Right kidney (tissue), 9 donors: ENCODE data around the gene DDX1.
"Not testable (repeated sequence)": the region's sequence is repeated elsewhere in the genome, so short reads cannot be mapped to it uniquely, and the experiment has no call there.

ENCODE experiments used
- DNase-seq: peaks from one replicate; pipeline ENCODE4 v3.0.0-alpha.2; 2016
- long read RNA-seq, 8 donors: transcript quantifications; one replicate each; lab custom pipeline, GENCODE V29; 2026

Gene DDX1
- long read RNA-seq, donor 1, transcript DDX1-201 (26 exons, 2,739 nt): major isoform, 25 of 57 reads
- long read RNA-seq, donor 1, partial matches to known transcripts: 28 of 57 reads
- long read RNA-seq, donor 1, other reads (novel, unspliced or antisense): 0 of 57 reads
- long read RNA-seq, donor 2, transcript DDX1-201 (26 exons, 2,739 nt): major isoform, 6 of 32 reads
- long read RNA-seq, donor 2, partial matches to known transcripts: 24 of 32 reads
- long read RNA-seq, donor 2, other reads (novel, unspliced or antisense): 0 of 32 reads
- long read RNA-seq, donor 3, transcript DDX1-201 (26 exons, 2,739 nt): major isoform, 5 of 24 reads
- long read RNA-seq, donor 3, partial matches to known transcripts: 19 of 24 reads
- long read RNA-seq, donor 3, other reads (novel, unspliced or antisense): 0 of 24 reads
- long read RNA-seq, donor 4, transcript DDX1-201 (26 exons, 2,739 nt): major isoform, 10 of 41 reads
- long read RNA-seq, donor 4, transcript DDX1-206 (2 exons, 554 nt): minor isoform, 5 of 41 reads
- long read RNA-seq, donor 4, partial matches to known transcripts: 26 of 41 reads
- long read RNA-seq, donor 4, other reads (novel, unspliced or antisense): 0 of 41 reads
- long read RNA-seq, donor 5, transcript DDX1-201 (26 exons, 2,739 nt): major isoform, 27 of 51 reads
- long read RNA-seq, donor 5, partial matches to known transcripts: 23 of 51 reads
- long read RNA-seq, donor 5, other reads (novel, unspliced or antisense): 0 of 51 reads
- long read RNA-seq, donor 6, transcript DDX1-201 (26 exons, 2,739 nt): major isoform, 7 of 28 reads
- long read RNA-seq, donor 6, partial matches to known transcripts: 21 of 28 reads
- long read RNA-seq, donor 6, other reads (novel, unspliced or antisense): 0 of 28 reads
- long read RNA-seq, donor 7, transcript DDX1-201 (26 exons, 2,739 nt): major isoform, 14 of 89 reads
- long read RNA-seq, donor 7, partial matches to known transcripts: 73 of 89 reads
- long read RNA-seq, donor 7, other reads (novel, unspliced or antisense): 0 of 89 reads
- long read RNA-seq, donor 8, transcript DDX1-201 (26 exons, 2,739 nt): major isoform, 16 of 36 reads
- long read RNA-seq, donor 8, partial matches to known transcripts: 19 of 36 reads
- long read RNA-seq, donor 8, other reads (novel, unspliced or antisense): 0 of 36 reads

DNA sequence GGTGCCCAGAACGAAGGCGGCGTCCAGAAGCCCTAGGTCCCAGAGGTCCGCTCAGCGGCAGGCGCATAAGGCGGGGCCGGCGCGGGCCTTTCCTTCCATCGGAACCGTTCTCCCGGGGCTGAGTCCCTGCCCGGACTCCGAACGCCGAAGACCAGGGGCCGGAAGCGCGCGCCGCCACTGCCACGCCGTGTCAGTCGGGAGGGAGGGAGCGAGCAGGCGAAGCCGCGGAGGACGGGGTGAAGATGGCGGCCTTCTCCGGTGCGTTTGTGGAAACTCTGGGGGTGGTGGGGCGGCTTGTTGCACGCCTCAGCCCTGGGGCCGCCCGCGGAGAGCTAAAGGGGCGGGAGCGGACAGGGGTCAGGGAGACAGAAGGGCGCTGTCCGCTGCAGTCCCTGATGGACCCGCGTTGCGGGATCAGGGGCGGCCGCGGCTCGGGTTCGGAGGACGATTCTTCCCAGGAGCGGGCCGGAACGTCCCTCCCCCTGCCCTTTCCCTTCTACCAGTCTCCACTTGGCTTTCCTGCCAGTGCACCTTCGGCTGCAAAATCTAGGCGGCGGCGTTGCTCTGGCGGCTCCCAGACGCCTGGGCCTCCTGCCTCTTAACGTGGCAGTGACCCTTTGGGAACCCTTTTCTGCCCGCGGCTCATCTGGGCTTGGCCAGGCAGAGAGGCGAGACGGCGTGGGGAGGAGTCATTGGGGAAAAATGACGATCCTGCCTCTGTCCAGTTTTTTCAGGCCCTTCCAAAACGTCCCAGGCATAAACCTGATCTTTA lies at the start of gene DDX1:
DDX1 (plus strand) TSS at position 177 of the 772 bp plus-strand sequence; CDS start at position 243, 66 bp downstream.
- DNase-seq: peak; percentile 97

DNA sequence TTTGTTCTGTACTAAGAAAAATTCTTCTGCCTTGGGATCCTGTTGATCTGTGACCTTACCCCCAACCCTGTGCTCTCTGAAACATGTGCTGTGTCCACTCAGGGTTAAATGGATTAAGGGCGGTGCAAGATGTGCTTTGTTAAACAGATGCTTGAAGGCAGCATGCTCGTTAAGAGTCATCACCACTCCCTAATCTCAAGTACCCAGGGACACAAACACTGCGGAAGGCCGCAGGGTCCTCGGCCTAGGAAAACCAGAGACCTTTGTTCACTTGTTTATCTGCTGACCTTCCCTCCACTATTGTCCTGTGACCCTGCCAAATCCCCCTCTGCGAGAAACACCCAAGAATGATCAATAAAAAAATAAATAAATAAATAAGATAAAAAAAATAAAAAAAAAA lies 49.4 kb upstream of the DDX1 start:
- not testable (repeated sequence) for DNase-seq

DNA sequence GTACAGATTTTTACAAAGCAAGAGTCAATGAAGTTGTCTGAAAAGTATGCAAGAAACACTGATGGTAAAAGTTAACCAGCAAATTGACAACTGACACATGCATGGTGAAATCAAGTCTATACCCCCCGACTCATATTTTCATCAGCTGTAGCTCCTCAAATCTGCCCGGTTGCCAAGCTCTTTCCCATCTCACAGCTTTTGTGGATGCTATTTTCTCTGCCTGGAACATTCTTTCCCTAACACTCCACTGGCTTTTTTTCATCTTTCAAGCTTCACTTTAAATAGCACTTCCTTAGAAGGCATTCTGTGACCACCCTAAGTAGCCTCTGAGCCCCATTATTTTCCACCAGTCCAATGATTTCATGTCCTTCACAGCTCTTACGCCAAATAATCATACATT lies 48.6 kb upstream of the DDX1 start:
- no peak for DNase-seq

DNA sequence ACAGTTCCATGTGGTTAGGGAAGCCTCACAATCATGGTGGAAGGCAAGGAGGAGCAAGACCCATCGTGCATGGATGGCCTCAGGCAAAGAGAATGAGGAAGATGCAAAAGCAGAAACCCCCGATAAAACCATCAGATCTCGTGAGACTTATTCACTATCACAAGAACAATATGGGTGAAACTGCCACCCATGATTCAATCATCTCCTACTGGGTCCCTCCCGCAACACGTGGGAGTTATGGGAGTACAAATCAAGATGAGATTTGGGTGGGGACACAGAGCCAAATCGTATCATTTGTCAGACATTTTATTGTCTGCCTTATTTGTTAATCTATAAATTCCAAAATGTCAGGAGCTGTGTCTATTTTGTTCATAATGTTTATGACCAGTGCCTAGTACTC lies 48.1 kb upstream of the DDX1 start:
- DNase-seq: no peak

DNA sequence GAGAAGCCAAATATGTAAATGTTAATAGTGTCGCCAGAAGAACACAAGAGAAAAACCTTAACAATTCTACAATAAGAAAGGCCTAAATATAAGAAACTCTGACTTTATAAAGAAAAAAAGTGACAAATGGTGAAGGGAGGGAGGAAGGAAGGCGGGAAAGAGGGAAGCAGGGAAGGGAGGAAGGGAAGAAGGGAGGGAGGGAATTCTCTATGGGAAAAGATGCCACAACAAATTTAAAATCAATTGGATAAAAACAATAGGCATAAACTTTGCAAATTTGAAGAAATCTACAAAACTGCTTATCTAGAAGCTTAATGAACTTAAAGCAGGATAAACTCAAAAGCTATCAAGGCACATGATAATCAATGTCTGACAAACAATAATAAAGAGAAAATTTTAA lies 47.4 kb upstream of the DDX1 start:
- DNase-seq: no peak

DNA sequence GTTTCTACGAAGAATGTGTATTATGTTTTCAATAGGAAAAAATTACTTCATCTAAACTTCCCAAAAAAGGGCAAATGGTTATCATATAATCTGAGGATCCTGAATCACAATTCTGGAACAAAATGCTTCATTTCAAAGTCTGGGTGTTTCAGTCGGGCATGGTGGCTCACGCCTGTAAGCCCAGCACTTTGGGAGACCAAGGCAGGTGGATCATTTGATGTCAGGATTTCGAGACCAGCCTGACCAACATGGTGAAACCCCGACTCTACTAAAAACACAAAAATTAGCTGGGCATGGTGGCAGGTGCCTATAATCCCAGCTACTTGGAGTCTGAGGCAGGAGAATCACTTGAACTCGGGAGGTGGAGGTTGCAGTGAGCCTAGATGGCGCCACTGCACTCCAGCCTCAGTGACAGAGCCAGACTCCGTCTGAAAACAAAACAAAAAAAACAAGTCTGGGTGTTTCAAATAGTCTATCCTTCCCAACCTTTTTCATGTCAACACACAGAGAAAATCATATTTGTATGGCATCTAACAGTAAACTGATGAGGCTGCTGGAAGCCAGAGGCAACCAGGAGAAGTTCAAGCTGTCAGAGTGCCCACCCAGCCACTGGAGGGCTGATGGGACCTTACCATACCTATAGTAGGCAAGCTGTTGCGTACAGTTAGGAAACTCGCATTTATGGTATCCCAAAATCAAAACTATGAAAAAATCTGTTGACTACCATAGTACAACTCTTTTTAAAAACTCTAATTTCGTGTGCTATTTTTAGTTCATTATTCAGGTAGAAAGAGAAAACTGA lies 45.2 kb upstream of the DDX1 start:
- no peak for DNase-seq

DNA sequence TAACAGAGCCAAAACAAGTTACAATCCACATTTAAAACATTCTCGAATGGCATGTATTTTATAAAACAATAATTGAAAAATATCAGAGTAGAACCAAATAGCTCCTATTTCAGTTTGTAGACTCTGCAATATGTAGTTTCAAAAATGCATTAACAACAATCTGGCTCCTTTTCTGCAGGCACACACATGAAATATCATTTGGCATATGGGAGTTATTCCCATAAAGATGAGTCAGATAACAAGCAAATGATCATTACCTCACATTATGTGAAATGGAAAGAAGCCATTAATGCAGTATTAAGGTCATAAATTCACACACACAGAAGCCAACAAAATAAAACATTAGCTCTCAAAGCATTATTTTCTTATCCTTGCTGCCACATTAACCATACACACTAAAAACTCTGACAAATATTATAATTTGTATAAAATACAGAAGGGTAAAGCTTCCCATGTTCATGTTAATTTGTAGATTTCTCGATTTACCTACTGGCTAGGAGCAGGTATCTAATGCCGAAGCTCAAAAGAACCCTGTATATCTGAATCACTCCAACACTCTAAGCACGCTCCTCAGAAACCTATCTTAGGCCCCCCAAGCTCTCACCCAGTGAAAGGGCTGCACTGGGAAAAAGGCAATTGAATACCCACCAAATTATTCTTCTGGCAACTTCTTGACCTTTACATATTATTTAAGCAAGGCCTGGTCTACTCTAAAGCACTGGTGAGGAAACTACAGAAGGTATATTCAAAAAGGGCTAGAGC lies 44.4 kb upstream of the DDX1 start:
- no peak for DNase-seq

DNA sequence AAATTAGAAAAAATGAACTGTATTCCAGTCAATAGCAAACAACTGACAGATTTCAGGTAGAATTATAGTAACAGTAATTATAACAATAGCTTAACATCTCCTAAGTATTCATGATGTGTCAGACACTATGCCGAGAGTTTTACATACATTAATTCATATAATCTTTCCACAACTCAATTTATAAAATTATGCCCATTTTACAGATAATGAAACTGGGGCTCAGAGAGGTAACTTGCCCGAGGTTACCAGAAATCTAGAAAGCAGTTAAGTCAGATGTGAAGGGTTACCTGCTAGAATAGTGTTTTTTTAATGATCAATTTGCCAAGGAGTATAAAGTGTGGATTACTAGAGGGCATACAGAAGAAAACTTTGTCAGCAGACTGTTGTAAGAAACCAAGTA lies 42.7 kb upstream of the DDX1 start:
- DNase-seq: no peak

DNA sequence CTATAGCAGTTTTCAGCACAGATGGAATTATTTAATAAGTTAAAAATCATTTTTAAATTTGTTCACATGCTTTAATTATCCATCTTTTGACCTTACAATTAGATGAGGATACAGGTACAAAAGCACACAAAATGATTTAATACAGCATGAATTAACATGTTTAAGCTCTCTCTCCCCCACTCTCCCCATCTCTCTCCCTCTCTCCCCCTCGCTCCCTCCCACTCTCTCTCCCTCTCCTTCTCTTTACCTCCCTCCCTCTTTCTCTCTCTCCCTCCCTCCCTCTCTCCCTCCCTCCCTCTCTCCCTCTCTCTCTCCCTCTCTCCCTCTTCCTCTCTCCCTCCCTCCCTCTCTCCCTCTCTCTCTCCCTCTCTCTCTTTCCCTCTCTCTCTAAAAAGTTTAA lies 38.1 kb upstream of the DDX1 start:
- DNase-seq: no peak

DNA sequence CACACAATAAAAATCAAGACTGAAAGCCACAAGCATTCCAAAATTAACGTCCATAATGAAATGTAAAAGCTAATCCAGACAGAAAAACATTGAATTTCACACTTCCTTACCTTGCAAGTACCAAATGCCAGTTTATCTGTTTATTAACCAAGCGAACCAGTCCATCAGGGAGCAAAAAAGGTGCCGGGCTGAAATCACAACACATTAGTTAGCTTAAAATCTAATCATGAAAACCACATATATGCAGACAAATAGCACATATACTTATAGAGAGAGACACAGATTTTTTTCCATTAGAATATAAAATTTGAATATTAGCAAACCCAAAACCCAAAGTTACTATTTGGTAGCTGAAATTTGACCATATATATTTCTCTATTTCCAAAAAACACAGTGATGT lies 37.7 kb upstream of the DDX1 start:
- DNase-seq: no peak

DNA sequence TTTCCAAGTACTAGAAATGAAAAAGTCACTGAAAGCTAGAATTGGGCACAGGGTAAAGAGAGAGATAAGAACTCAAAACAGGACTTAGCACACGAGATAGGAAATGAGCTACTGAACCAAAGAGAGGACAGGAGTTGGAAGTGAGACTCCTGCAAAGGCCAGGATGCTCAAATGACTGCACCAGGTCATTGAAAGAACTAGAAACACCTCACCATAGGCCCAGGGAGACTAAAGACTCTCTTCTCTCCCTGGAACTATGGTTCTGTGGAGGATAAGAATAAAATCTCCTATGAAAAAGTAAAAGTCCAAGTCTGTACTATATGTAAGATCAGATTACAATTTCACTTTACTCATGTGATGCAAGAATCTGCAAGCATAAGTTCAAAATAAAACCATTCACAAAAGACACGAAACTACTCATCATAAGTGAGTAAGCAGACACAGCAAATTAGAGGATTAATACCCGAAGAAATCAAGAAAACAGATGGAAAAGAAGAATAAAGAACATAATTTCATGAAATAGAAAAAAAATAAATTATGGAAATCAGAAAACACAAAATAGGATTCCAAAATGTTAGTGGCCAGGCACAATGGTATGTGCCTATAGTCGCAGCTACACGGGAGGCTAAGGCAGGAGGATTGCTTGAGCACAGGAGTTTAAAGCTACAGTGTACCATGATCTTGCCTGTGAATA lies 37.0 kb upstream of the DDX1 start:
- DNase-seq: no peak

DNA sequence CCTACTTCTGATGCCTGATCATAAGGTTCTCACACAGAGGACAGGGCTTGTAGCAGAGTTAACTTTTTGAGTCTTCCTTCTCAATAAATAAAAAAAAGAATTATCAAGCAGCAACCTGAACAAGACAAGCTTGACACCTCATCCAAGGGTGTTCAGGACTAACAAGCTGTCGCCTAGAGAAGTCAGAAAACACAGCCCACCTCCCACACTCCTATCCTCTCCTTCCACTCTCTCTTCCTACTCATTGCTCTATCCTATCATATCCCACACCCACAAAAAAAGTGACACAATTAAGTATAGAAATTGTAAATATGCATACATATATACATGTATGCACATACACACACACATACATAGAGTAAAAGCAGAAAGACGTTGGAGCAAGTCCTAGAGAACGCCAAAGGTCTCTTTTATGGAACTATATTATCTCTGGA lies 35.9 kb upstream of the DDX1 start:
- DNase-seq: no peak

DNA sequence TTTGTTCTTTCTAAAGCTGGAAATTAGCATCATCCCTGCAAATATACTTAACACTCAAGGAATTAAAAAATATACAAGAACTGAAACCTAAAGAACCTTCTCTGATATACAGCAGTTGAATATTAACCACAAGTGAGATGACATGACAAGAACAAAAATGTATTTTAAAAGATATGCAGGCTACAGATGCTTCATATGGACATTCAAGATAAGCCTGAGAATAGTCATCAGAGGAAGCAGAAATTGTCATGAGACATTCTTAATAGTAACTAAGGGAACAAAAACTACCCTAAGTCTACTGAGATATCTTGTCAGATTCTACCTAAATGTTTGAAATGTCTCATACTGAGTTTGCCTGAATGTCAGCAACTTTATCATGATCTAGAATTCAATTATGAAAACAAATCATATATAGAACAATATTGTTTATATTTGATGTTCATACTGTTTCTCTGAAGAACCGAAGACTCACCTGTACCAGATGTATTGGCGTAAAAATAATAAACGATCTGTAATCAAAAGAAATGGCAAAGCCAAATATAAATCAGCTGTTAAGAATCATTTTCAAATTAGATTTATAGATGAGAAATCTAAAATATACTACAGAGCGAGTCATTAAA lies 35.2 kb upstream of the DDX1 start:
- no peak for DNase-seq

DNA sequence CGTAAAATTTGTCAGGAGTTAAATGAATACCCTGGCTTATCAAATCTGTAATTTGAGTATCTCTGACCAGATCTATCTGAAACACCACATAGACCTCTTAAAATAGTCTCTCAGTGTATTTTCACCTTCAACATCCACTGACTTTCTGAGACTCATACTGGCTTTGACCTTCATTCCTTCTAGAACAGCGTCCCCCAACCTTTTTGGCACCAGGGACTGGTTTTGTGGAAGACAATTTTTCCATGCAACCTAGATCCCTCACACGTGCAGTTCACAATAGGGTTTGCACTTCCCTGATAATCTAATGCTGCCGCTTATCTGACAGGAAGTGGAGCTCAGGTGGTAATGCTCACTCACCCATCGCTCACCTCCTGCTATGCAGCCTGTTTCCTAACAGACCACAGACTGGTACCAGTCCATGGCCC lies 33.8 kb upstream of the DDX1 start:
- DNase-seq: no peak

DNA sequence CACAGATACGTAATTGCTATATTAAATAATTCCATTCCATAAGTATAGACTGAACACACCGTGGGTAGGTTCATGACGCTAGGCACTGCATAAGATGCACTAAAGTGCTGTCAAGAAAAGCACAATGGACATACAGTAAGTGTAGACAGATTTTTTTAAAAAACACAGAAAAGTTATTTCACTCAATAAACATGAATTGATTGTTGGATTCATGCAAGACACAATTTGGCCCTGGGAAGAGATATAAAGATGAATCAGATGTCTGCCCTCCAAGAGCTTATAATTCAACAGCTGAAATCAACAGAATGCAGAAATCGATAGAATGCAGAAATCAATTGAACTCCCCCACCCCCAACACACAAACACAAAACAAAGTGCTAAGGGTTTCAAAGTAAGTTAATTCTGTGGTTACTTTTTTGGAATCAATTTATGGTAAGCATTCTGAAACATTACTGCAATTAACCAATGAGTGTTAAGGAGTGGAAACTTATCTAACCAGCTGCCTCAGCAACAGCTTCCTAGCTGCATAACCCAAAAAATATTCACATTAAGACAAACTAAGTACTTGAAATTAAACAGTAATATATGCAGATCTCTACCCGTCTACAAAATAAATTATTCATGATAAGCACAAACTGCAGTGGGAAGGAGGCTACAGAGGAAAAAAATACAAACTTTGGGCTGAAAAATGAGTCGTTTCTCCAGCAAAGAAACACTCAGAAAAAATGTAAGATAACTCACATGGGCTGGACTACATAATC lies 32.1 kb upstream of the DDX1 start:
- no peak for DNase-seq

DNA sequence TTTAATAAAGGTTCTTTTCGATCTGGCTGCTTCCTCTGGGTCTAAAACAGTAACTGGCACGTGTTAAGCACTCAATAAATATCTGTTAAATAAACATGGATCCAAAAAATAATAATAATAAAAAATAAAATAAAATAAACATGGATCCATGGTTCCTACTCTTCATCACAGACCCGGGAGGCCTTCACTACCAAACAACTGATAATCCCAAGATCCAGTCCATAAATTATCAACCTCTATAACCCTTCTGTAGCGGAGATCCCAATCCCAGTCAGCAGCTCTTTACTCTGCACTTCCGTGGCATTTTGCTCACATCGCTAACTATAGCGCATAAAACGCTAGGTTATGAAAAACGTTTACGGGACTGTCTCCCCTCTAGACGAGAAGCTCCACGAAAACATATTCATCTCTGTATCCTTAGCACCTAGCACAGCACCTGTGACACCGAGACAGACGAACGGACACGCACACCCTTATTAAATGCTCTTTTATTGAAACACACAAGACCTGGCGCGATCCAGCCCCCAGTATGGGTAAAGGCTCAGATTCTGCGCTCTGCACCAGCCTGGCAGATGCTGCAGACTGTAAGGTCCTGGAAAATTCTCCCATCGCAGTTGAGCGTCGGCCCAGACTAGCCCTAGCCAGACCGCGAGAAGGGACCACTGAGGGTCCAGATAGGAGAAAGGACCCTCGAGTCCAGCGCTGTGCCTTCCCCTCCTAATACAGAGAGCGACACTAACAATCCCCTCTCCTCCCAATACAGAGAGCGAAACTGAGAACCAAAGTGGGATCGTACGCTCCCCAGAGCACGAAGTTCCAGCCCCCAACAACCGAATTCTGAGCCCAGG lies 31.3 kb upstream of the DDX1 start:
- peak; percentile 76 for DNase-seq

DNA sequence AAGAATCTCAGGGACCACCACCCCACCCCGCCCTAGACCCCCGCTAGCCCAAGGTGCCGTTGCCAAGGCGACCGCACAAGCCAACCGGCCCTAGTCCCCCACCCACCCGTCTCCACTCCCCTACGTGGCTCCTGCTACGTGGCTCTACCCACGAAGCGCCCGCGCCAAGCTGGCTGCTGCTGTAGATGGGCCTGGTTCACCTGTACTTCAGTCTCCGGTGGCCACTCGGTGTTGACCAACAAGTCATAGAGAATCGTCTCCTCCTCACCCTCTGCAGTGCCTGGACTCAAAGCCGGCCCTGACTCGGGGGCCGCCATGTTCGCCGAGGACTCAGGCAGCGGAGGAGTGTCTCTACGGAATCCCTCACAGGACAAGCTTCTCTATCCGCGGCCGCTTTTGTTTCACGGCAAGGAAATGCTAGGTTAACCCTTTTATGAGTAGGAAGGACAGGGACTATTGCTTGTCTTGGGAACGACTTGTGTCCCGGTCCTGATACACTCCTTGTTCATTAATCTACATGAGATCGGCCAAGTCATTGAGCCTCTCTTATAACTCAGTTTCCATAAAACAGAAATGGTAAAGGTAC lies 30.6 kb upstream of the DDX1 start, which contains the start of gene NBAS:
NBAS (minus strand) TSS at position 347 of the 586 bp plus-strand sequence; CDS start at position 317, 30 bp downstream.
- DNase-seq: peak; percentile 90
